HepG2 (cell line): ENCODE results near the gene OTOP1. TPM values are rescaled to one million over a fixed set of nuclear protein-coding genes. Genes with fewer than 3 reads are reported as not detected.

Experiments
- ARID5B ChIP-seq: IDR thresholded peaks from 2 replicates; pipeline ENCODE4 v1.4.0; 2020; ENCODE audit warnings: mild to moderate bottlenecking, missing genetic modification reagents
- ATF6 ChIP-seq: sonication (generic); formaldehyde crosslinking; conservative IDR thresholded peaks from 2 replicates; pipeline ENCODE4 v1.4.0; 2020; ENCODE audit warnings: missing genetic modification reagents
- BRD4 ChIP-seq: sonication (generic); formaldehyde crosslinking; IDR thresholded peaks from 2 replicates; pipeline ENCODE4 v1.4.0; 2020; ENCODE audit warnings: missing genetic modification reagents
- FOXA3 ChIP-seq: IDR thresholded peaks from 2 replicates; pipeline ENCODE4 v1.6.1; 2016; ENCODE audit warnings: missing genetic modification reagents, missing compliant biosample characterization
- GLI4 ChIP-seq: sonication (generic); formaldehyde crosslinking; IDR thresholded peaks from 2 replicates; pipeline ENCODE4 v1.5.1; 2020; ENCODE audit warnings: missing genetic modification reagents, mild to moderate bottlenecking, moderate library complexity, borderline replicate concordance
- HNRNPUL1 ChIP-seq: fragments of 200-400 bp; formaldehyde crosslinking; IDR thresholded peaks from 2 replicates; pipeline ENCODE4 v1.6.1; 2017; ENCODE audit warnings: low read depth, mild to moderate bottlenecking, low read length, moderate library complexity
- IRF1 ChIP-seq: sonication (generic); formaldehyde crosslinking; IDR thresholded peaks from 2 replicates; pipeline ENCODE4 v1.4.0; 2020; ENCODE audit warnings: low read depth, mild to moderate bottlenecking, missing genetic modification reagents
- MBD4 ChIP-seq: IDR thresholded peaks from 2 replicates; pipeline ENCODE4 v1.6.1; 2012; ENCODE audit warnings: low read length, inconsistent platforms, borderline replicate concordance
- MLX ChIP-seq: IDR thresholded peaks from 2 replicates; pipeline ENCODE4 v1.6.1; 2016
- SKI ChIP-seq: fragments of 450-650 bp; IDR thresholded peaks from one replicate; pipeline ENCODE4 v1.6.1; 2018; ENCODE audit warnings: mild to moderate bottlenecking; ENCODE audit not compliant: partially characterized antibody
- ZNF282 ChIP-seq: fragments of 450-650 bp; IDR thresholded peaks from 2 replicates; pipeline ENCODE4 v1.6.1; 2018; ENCODE audit not compliant: partially characterized antibody
- ZNF546 ChIP-seq: sonication (generic); formaldehyde crosslinking; conservative IDR thresholded peaks from 2 replicates; pipeline ENCODE4 v1.8.1; 2023; ENCODE audit warnings: mild to moderate bottlenecking, missing genetic modification reagents
- ZNF547 ChIP-seq: sonication (generic); formaldehyde crosslinking; IDR thresholded peaks from 2 replicates; pipeline ENCODE4 v1.5.1; 2020; ENCODE audit warnings: mild to moderate bottlenecking, missing genetic modification reagents
- ZNF572 ChIP-seq: sonication (generic); formaldehyde crosslinking; IDR thresholded peaks from 2 replicates; pipeline ENCODE4 v1.5.1; 2020; ENCODE audit warnings: mild to moderate bottlenecking, missing genetic modification reagents
- ZSCAN29 ChIP-seq: sonication (generic); formaldehyde crosslinking; conservative IDR thresholded peaks from 2 replicates; pipeline ENCODE4 v1.4.0; 2020; ENCODE audit warnings: mild to moderate bottlenecking, missing genetic modification reagents
- polyA plus RNA-seq, 8 experiments: library from polyadenylated mRNA; depleted of rRNA in 3 of 8; stranded (reverse) in 7 of 8; unstranded in 1 of 8; fragments of >200 nt; fragmentation: Illumina TruSeq in 4 of 8; extraction: Trizol in 4 of 8; gene quantifications; 2 replicates each; pipeline versions ENCODE4 v1.2.1 to v1.2.3, GENCODE V29; 2011 to 2016; ENCODE audit warnings: low read depth in 4 of 8, missing spikeins in 1 of 8, mixed read lengths in 1 of 8; ENCODE audit not compliant: insufficient read depth in 1 of 8
- total RNA-seq, 5 experiments: library from RNA; depleted of rRNA; stranded (reverse); fragments of >200 nt; fragmentation: Illumina TruSeq; extraction: Trizol; gene quantifications; 2 replicates each; pipeline ENCODE4 v1.2.3, GENCODE V29; 2016; ENCODE audit warnings: low read depth in 1 of 5

OTOP1 gene
- total and polyA plus RNA-seq, 2 of the 13 experiments (the other 11 are each of a cell fraction or from before 2014, with no cell fraction given): not detected

GRCh38 chr4:4182835-4183568 lies 43.7 kb downstream of the OTOP1 start (continued):
- TF ChIP-seq MLX (CRISPR knock-in tag): no peak
- TF ChIP-seq ZSCAN29 (CRISPR knock-in tag): no peak
- TF ChIP-seq HNRNPUL1: no peak
- TF ChIP-seq ZNF547: no peak
- TF ChIP-seq FOXA3 (CRISPR knock-in tag): peak; percentile 45; the same call in 1 of the 2 replicates
- no peak for TF ChIP-seq ZNF546 (CRISPR knock-in tag)
- TF ChIP-seq SKI: no peak
- TF ChIP-seq MBD4: no peak
- 0 out of 2 replicates have a peak, but pooled peaks have one; percentile 28 for TF ChIP-seq ARID5B
- no peak; the same call in 1 of the 2 replicates for TF ChIP-seq ZNF572
- no peak for TF ChIP-seq GLI4 (CRISPR knock-in tag)
- no peak for TF ChIP-seq ATF6
- peak; percentile 23; the same call in 1 of the 2 replicates for TF ChIP-seq BRD4 (CRISPR knock-in tag)
- no peak for TF ChIP-seq IRF1 (CRISPR knock-in tag)
- no peak for TF ChIP-seq ZNF282
